ENCODE measurements around the gene AGAP2. TPM values are rescaled to one million over a fixed set of nuclear protein-coding genes. Genes with fewer than 3 reads are reported as not detected.
"Not testable (repeated sequence)": the region's sequence is repeated elsewhere in the genome, so short reads cannot be mapped to it uniquely, and the experiment has no call there.

The AGAP2 gene
- total RNA-seq, 2 donors from 2014 or later: 0.33 to 1.0 TPM

DNA sequence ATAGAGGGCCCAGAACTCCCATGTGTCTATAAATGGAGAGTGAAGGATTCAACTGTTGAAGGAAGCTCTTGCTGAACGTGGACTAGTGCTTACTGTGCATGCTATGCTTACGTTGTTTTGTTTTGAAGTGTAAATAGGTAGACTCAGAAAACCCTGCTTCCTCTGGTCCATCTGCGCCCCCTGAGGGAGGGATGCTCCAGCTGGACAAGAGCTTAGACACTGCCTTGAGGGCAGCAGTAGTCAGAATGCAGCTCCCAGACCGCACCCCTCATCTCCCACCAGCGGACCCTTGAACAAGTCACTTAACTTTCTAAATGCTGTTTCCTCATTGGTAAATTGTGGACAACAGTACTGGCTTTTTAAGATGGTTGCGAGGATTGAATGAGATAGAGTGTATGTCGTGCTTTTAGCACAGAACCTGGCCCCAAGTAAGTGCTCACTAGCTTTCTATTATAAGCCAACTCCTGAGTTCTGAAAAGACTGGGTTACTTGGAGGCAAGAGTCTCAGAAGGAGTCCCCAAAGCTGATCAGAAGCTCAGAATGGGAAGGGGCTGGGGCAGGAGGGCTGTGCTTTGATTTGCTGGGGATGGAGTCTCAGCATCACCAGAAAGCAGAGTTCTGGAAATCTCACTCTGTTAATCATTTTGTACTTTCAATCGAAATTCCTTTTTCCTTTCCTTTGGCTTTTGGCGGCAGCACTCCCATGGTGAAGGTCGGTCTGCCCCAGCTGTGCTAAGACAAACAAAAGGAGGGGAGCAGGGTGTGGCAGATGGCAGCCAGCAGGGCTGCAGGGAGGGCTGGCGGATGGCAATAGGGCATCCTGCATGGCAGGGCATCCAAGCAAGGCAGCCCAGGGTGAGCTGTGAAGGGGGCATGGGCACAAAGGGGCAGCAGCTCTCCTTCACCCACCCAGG, 15.6 kb downstream of the AGAP2 start:
- Histone ChIP-seq H3K4me3 (no peak overlapping the region), H3K27me3 (no peaks in the 10 kb centered on the region), H3K4me1 (peaks cover 23% of the 10 kb centered on the region), H3K9me3 (no peaks in the 10 kb centered on the region), H3K36me3 (replicated peaks in 1 of 2; ENCODE audit: insufficient read depth in 1 of 2, low read depth in 2 of 2) (peaks cover 6 to 20% of the 10 kb centered on the region in 2 donors), H3K27ac (no peak overlapping the region)
- WGBS, 2 donors: 43 to 46% methylated on average over 11 of the region's 11 CpGs
- ATAC-seq (no peak), DNase-seq (no peak)
- TF ChIP-seq, protein P1, sequence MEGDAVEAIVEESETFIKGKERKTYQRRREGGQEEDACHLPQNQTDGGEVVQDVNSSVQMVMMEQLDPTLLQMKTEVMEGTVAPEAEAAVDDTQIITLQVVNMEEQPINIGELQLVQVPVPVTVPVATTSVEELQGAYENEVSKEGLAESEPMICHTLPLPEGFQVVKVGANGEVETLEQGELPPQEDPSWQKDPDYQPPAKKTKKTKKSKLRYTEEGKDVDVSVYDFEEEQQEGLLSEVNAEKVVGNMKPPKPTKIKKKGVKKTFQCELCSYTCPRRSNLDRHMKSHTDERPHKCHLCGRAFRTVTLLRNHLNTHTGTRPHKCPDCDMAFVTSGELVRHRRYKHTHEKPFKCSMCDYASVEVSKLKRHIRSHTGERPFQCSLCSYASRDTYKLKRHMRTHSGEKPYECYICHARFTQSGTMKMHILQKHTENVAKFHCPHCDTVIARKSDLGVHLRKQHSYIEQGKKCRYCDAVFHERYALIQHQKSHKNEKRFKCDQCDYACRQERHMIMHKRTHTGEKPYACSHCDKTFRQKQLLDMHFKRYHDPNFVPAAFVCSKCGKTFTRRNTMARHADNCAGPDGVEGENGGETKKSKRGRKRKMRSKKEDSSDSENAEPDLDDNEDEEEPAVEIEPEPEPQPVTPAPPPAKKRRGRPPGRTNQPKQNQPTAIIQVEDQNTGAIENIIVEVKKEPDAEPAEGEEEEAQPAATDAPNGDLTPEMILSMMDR (IDR thresholded peaks at IDR 0.05): no peak
- TF ChIP-seq POLR2A (IDR thresholded peaks at IDR 0.05): no peak
- intact Hi-C loops (cut with DNase I): no loop called here

DNA sequence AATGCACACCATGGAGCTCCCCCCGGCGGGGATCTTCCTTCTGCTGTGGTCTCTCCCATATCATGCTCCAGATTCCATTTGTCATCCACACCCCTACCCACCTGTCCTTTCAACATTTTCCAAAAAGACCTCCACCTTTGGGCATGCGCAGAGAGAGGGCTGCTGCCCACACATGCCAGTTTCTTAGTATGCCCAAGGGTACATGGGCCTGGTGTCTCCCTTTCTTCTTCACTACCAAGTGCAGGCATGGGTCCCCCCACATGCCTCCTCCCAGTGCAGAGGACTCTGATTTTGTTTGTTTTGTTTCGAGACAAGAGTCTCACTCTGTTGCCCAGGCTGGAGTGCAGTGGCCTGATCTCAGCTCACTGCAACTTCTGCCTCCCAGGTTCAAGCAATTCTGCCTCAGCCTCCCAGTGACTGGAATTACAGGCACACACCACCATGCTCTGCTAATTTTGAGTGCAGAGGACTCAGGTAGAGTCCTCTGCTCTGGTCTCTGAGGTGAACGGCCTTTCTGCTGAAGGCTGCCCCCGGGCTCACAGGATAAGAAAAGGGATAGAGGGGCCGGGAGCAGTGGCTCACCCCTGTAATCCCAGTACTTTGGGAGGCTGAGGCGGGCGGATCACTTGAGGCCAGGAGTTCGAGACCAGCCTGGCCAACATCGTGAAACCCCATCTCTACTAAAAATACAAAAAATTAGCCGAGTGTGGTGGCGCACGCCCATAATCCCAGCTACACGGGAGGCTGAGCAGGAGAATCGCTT, 16.5 kb downstream of the AGAP2 start:
- Histone ChIP-seq H3K36me3 (replicated peaks in 1 of 2; ENCODE audit: insufficient read depth in 1 of 2, low read depth in 2 of 2) (peaks cover 6 to 25% of the 10 kb centered on the region in 2 donors), H3K4me1 (peaks cover 14% of the 10 kb centered on the region)
- H3K27ac ChIP-seq; intact Hi-C loops (cut with DNase I); H3K9me3 ChIP-seq; DNase-seq; H3K27me3 ChIP-seq; H3K4me3 ChIP-seq; ATAC-seq: not testable (repeated sequence)
- WGBS, 2 donors: 92 to 97% methylated on average over 16 of the region's 16 CpGs

DNA sequence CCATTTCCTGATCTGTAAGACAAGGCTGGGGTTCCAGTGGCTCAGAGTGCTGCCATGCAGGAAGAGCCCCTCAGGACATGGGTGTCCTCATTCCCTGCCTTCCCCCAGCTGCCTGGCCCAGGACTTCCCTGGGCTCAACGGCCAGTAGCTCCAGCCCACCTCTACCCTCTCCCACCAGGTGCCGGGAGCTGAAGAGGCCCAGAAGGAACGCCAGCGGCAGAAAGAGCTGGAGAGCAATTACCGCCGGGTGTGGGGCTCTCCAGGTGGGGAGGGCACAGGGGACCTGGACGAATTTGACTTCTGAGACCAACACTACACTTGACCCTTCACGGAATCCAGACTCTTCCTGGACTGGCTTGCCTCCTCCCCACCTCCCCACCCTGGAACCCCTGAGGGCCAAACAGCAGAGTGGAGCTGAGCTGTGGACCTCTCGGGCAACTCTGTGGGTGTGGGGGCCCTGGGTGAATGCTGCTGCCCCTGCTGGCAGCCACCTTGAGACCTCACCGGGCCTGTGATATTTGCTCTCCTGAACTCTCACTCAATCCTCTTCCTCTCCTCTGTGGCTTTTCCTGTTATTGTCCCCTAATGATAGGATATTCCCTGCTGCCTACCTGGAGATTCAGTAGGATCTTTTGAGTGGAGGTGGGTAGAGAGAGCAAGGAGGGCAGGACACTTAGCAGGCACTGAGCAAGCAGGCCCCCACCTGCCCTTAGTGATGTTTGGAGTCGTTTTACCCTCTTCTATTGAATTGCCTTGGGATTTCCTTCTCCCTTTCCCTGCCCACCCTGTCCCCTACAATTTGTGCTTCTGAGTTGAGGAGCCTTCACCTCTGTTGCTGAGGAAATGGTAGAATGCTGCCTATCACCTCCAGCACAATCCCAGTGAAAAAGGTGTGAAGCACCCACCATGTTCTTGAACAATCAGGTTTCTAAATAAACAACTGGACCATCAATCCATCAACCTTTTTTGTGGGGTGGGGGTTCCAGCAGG, 17.6 kb downstream of the AGAP2 start:
- Histone ChIP-seq H3K27me3 (no peaks in the 10 kb centered on the region), H3K36me3 (replicated peaks in 1 of 2; ENCODE audit: insufficient read depth in 1 of 2, low read depth in 2 of 2) (peaks cover 6 to 34% of the 10 kb centered on the region in 2 donors), H3K9me3 (no peaks in the 10 kb centered on the region), H3K27ac (no peak overlapping the region), H3K4me3 (no peak overlapping the region), H3K4me1 (peaks cover 3% of the 10 kb centered on the region)
- 81 to 88% methylated on average over 6 of the region's 11 CpGs for WGBS, 2 donors
- DNase-seq: no peak
- no peak for ATAC-seq
- intact Hi-C loops (cut with DNase I): no loop called here
- no peak for TF ChIP-seq POLR2A (IDR thresholded peaks at IDR 0.05)
- TF ChIP-seq, protein P1 (IDR thresholded peaks at IDR 0.05): no peak

DNA sequence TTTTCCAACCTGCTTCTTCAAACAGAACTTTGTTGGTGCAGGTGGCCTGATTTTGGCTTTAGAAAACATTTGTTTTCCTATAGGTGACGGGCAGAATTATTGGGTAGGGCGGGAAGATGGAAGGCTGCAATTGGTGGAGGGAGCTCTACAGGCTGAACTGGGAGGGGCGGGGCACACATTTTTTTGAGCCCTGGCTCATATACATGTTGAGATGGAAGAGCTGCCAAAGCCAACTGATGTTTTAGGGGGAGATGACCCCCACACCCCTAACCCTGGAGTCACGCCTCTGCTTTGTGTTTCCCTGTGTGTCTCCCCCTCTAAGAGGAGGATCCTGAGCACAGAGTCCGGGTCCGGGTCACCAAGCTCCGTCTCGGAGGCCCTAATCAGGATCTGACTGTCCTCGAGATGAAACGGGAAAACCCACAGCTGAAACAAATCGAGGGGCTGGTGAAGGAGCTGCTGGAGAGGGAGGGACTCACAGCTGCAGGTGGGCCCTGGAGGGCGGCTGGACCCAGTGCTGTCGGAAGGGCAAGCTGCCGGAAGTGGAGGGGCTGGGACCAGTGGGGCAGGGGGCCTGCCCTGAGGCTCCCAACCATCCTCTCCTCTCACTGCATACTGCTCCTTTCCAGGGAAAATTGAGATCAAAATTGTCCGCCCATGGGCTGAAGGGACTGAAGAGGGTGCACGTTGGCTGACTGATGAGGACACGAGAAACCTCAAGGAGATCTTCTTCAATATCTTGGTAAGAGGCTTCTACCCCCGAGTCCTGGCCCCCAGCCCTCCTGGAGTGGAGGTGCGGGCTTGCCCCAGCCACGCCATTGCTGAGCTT, 18.6 kb downstream of the AGAP2 start:
- Histone ChIP-seq H3K9me3 (no peaks in the 10 kb centered on the region), H3K4me3 (no peak overlapping the region), H3K4me1 (no peaks in the 10 kb centered on the region), H3K27ac (no peak overlapping the region), H3K36me3 (replicated peaks in 1 of 2; ENCODE audit: insufficient read depth in 1 of 2, low read depth in 2 of 2) (peaks cover 6 to 39% of the 10 kb centered on the region in 2 donors), H3K27me3 (no peaks in the 10 kb centered on the region)
- intact Hi-C loops (cut with DNase I): loop anchor here (10.0 kb wide), 1 partner anchor 1735 kb away; no protein-coding TSS in a partner anchor
- ATAC-seq (no peak), DNase-seq (no peak)
- 84 to 90% methylated on average over 18 to 20 of the region's 20 CpGs for WGBS, 2 donors
- no peak for TF ChIP-seq POLR2A (IDR thresholded peaks at IDR 0.05)
- TF ChIP-seq, protein P1 (IDR thresholded peaks at IDR 0.05): no peak
